ENCODE data around the gene NUDT14. TPM values are rescaled to one million over a fixed set of nuclear protein-coding genes. Genes with fewer than 3 reads are reported as not detected.

Gene NUDT14
- total RNA-seq, 2 donors from 2014 or later, result 43.4 to 59.5 TPM

DNA sequence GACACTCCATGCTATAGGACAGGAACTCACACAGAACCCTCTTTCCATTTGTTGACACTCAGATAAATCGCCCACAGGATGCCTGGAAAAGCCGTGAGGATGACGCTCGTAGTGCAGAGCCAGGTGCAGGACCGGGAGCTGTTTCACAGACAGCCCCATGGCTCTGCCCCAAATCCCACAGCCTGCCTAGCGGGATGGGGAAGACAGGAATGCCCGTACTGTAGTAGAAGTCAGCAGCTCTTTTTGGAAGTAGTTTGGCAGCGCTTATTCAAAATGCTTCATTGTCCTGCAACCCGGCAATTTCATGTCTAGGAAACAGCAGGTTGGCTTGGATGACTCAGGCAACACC is 54.2 kb downstream of the NUDT14 start:
- no peak overlapping the region for H3K9ac ChIP-seq (ENCODE audit: extremely low read depth, low read length, poor library complexity, severe bottlenecking)
- H3K36me3 ChIP-seq (ENCODE audit: control insufficient read depth, insufficient read depth, low read length), result no peaks in the 10 kb centered on the region
- TF ChIP-seq, protein P1, sequence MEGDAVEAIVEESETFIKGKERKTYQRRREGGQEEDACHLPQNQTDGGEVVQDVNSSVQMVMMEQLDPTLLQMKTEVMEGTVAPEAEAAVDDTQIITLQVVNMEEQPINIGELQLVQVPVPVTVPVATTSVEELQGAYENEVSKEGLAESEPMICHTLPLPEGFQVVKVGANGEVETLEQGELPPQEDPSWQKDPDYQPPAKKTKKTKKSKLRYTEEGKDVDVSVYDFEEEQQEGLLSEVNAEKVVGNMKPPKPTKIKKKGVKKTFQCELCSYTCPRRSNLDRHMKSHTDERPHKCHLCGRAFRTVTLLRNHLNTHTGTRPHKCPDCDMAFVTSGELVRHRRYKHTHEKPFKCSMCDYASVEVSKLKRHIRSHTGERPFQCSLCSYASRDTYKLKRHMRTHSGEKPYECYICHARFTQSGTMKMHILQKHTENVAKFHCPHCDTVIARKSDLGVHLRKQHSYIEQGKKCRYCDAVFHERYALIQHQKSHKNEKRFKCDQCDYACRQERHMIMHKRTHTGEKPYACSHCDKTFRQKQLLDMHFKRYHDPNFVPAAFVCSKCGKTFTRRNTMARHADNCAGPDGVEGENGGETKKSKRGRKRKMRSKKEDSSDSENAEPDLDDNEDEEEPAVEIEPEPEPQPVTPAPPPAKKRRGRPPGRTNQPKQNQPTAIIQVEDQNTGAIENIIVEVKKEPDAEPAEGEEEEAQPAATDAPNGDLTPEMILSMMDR (conservative IDR thresholded peaks at IDR 0.05), result no peak
- H3K4me1 ChIP-seq (ENCODE audit: control insufficient read depth, insufficient read depth, low read length), result no peaks in the 10 kb centered on the region
- 89 to 90% methylated on average over 8 to 9 of the region's 9 CpGs for WGBS, 2 experiments (ENCODE audit: insufficient coverage in 1 of 2, insufficient read length in 1 of 2)
- Mint-ChIP-seq H3K27me3 (ENCODE audit: insufficient read depth) (peaks cover 25% of the 10 kb centered on the region), H3K36me3 (ENCODE audit: low read depth) (no peaks in the 10 kb centered on the region), H3K4me1 (no peaks in the 10 kb centered on the region), H3K27ac (no peak overlapping the region), H3K4me3 (no peak overlapping the region), H3K9me3 (peaks cover 20% of the 10 kb centered on the region)
- H3K9me3 ChIP-seq (ENCODE audit: control insufficient read depth, low read length), result peaks cover 9% of the 10 kb centered on the region
- no peaks in the 10 kb centered on the region for H3K27me3 ChIP-seq (ENCODE audit: control insufficient read depth, insufficient read depth, low read length, poor library complexity, severe bottlenecking)
- H3K27ac ChIP-seq (ENCODE audit: low read depth, low read length), result no peak overlapping the region
- no peak overlapping the region for H3K4me3 ChIP-seq (ENCODE audit: low read length)
- no peak for DNase-seq

DNA sequence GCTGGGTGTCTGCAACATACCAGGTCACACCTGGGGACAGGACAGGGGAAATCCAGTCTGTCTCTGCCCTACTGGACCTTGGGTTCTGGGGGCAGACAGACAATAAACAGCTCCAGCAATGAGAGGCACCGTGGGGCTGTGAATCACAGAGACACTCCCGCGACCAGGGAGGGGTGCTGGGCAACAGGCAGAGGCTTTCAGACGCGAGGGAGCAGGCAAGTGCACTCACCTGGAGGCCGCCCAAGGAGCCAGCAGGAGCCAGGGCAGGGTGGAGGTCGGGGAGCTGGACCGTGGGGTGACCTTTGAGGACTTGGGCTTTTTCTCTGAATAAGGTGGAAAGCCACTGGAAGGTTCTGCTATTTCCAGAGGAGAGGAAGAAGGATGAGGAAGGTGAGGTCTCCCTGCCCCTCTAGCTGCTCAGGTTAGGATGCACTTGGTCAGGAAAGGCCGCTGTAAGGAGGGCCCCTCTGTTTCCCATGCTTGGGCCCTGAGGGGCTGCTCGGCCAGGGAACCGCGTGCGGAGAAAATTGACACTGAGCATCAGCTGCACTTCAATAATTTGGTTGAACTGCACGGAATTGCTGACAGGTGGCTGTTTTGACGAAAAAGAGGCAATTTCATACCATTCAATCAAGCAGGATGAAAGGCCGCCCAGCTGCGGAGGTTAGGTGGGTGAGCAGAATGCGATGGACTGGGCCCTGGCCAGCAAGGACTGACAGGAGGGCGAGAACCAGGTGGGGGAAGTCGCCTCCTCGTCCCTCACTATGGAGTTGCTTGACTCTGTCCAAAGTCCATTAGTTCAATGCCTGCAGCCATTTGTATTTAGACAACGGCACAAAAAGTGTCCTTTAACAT is 54.8 kb downstream of the NUDT14 start:
- H3K27me3 ChIP-seq (ENCODE audit: control insufficient read depth, insufficient read depth, low read length, poor library complexity, severe bottlenecking), result no peaks in the 10 kb centered on the region
- Mint-ChIP-seq H3K4me3 (no peak overlapping the region), H3K36me3 (ENCODE audit: low read depth) (no peaks in the 10 kb centered on the region), H3K9me3 (peaks cover 26% of the 10 kb centered on the region), H3K27me3 (ENCODE audit: insufficient read depth) (peaks cover 30% of the 10 kb centered on the region), H3K27ac (no peak overlapping the region), H3K4me1 (no peaks in the 10 kb centered on the region)
- H3K4me1 ChIP-seq (ENCODE audit: control insufficient read depth, insufficient read depth, low read length), result no peaks in the 10 kb centered on the region
- no peak overlapping the region for H3K27ac ChIP-seq (ENCODE audit: low read depth, low read length)
- no peak overlapping the region for H3K4me3 ChIP-seq (ENCODE audit: low read length)
- H3K36me3 ChIP-seq (ENCODE audit: control insufficient read depth, insufficient read depth, low read length), result no peaks in the 10 kb centered on the region
- whole genome bisulfite sequencing, 2 experiments (ENCODE audit: insufficient coverage in 1 of 2, insufficient read length in 1 of 2), result 88% methylated on average over 18 to 22 of the region's 22 CpGs
- TF ChIP-seq, protein P1 (conservative IDR thresholded peaks at IDR 0.05), result no peak
- DNase-seq, result no peak
- H3K9me3 ChIP-seq (ENCODE audit: control insufficient read depth, low read length), result peaks cover 10% of the 10 kb centered on the region
- H3K9ac ChIP-seq (ENCODE audit: extremely low read depth, low read length, poor library complexity, severe bottlenecking), result no peak overlapping the region

DNA sequence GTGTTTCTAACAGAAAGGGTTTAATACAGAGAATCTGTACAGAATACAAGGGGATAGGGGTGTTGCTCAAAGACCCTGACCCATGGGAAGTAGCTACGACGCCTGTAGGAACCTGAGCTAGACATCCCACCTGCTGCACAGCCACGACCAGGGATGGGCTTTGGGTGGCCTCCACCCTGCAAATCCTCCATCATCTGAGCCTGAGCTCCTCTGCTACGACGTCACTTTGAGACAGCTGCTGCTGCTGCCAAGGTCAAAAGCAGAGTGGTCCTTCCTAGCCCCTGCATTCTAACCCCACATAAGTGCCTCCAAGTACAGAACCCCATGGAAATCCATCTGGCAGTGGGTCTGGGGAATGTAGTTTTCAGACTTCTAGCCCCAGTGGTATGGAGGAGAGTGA is 56.3 kb downstream of the NUDT14 start:
- Histone ChIP-seq H3K27ac (ENCODE audit: low read depth, low read length) (no peak overlapping the region), H3K9ac (ENCODE audit: extremely low read depth, low read length, poor library complexity, severe bottlenecking) (no peak overlapping the region), H3K36me3 (ENCODE audit: control insufficient read depth, insufficient read depth, low read length) (no peaks in the 10 kb centered on the region), H3K4me3 (ENCODE audit: low read length) (no peak overlapping the region), H3K27me3 (ENCODE audit: control insufficient read depth, insufficient read depth, low read length, poor library complexity, severe bottlenecking) (no peaks in the 10 kb centered on the region), H3K4me1 (ENCODE audit: control insufficient read depth, insufficient read depth, low read length) (no peaks in the 10 kb centered on the region), H3K9me3 (ENCODE audit: control insufficient read depth, low read length) (peaks cover 19% of the 10 kb centered on the region)
- H3K36me3 Mint-ChIP-seq (ENCODE audit: low read depth), result no peaks in the 10 kb centered on the region
- 69 to 73% methylated on average over 5 of the region's 5 CpGs for WGBS, 2 experiments (ENCODE audit: insufficient coverage in 1 of 2, insufficient read length in 1 of 2)
- no peak overlapping the region for H3K27ac Mint-ChIP-seq
- peaks cover 26% of the 10 kb centered on the region for H3K9me3 Mint-ChIP-seq
- TF ChIP-seq, protein P1 (conservative IDR thresholded peaks at IDR 0.05), result no peak
- H3K27me3 Mint-ChIP-seq (ENCODE audit: insufficient read depth), result peaks cover 33% of the 10 kb centered on the region
- DNase-seq, result no peak
- H3K4me3 Mint-ChIP-seq, result no peak overlapping the region
- H3K4me1 Mint-ChIP-seq, result no peaks in the 10 kb centered on the region
